Measurements from ENCODE around the gene MED4. TPM values are rescaled to one million over a fixed set of nuclear protein-coding genes. Genes with fewer than 3 reads are reported as not detected.

The MED4 gene
- total RNA-seq, 1 donor from 2014 or later = 45.0 TPM

DNA sequence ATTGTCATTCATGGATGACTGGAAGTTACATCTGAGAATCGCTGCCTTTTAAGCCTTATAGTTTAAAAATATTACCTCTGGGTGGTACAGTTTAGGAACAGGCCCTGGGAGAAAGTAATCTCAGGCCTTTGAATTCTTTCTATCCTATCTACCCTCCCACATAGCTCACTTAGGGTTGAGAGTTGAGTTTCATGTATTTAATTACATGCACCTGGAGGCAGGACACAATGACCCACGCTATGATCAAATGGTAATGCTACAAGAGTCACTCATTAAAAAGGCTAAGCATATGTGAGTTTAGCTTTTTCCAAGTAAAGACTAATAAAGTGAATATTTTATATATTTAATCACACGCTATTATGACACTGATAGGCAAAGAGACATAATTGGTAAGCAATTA lies 25.3 kb upstream of the MED4 start:
- H3K36me3 Mint-ChIP-seq = no peaks in the 10 kb centered on the region
- H3K4me3 Mint-ChIP-seq = no peak overlapping the region
- peaks cover 20% of the 10 kb centered on the region for H3K4me1 Mint-ChIP-seq
- DNase-seq (ENCODE audit: low spot score in 2 of 2, unreplicated experiment in 2 of 2) = no peak
- TF ChIP-seq, protein P1, sequence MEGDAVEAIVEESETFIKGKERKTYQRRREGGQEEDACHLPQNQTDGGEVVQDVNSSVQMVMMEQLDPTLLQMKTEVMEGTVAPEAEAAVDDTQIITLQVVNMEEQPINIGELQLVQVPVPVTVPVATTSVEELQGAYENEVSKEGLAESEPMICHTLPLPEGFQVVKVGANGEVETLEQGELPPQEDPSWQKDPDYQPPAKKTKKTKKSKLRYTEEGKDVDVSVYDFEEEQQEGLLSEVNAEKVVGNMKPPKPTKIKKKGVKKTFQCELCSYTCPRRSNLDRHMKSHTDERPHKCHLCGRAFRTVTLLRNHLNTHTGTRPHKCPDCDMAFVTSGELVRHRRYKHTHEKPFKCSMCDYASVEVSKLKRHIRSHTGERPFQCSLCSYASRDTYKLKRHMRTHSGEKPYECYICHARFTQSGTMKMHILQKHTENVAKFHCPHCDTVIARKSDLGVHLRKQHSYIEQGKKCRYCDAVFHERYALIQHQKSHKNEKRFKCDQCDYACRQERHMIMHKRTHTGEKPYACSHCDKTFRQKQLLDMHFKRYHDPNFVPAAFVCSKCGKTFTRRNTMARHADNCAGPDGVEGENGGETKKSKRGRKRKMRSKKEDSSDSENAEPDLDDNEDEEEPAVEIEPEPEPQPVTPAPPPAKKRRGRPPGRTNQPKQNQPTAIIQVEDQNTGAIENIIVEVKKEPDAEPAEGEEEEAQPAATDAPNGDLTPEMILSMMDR (IDR thresholded peaks at IDR 0.05; ENCODE audit: unreplicated experiment) = no peak
- no peaks in the 10 kb centered on the region for H3K27me3 Mint-ChIP-seq (ENCODE audit: low read depth)
- H3K27ac Mint-ChIP-seq = no peak overlapping the region
- H3K9me3 Mint-ChIP-seq = no peaks in the 10 kb centered on the region

DNA sequence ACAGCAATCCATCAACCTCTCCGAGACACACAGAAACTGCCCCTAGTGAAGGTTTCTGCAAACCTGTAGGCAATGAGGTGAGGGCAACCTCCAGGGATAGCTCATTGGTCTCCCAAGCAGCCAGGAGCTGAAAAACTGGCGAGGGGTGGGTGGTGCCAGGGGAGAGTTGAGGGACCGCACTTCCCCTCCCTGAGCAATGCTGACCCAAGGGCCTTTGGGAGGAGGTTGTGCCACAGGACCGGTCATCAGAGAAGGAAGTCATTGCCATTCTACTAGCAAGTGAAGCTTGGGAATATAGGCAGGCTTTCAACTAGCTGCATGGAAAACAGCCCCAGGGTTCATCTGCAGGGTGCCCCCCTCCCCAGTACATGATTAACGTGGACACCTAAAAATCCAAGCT lies 23.1 kb upstream of the MED4 start:
- H3K4me3 Mint-ChIP-seq = no peak overlapping the region
- DNase-seq (ENCODE audit: low spot score in 2 of 2, unreplicated experiment in 2 of 2) = no peak
- TF ChIP-seq, protein P1 (IDR thresholded peaks at IDR 0.05; ENCODE audit: unreplicated experiment) = no peak
- peaks cover 19% of the 10 kb centered on the region for H3K4me1 Mint-ChIP-seq
- no peaks in the 10 kb centered on the region for H3K9me3 Mint-ChIP-seq
- H3K27ac Mint-ChIP-seq = no peak overlapping the region
- H3K36me3 Mint-ChIP-seq = no peaks in the 10 kb centered on the region
- H3K27me3 Mint-ChIP-seq (ENCODE audit: low read depth) = no peaks in the 10 kb centered on the region

DNA sequence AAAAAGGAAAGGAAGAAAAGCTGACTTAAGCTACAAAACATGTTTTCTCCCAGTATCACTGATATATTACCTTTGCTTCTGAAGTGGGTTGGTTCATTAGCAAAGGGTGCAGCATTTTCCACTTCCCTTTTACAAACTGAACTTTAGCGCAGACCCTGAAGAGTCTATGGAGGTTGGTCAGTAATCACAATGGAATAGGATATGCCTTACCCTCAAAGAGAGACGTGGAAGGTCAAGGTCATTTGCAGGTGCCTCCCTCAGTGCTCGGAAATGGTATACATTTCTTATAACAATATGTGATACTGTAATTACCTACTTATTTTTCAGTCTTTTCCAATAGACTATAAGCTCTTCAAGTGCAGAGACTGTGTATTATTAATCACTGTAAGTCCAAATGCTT lies 21.9 kb upstream of the MED4 start:
- Mint-ChIP-seq H3K4me1 (peaks cover 15% of the 10 kb centered on the region), H3K27ac (no peak overlapping the region), H3K36me3 (no peaks in the 10 kb centered on the region), H3K27me3 (ENCODE audit: low read depth) (no peaks in the 10 kb centered on the region), H3K9me3 (no peaks in the 10 kb centered on the region), H3K4me3 (no peak overlapping the region)
- TF ChIP-seq, protein P1 (IDR thresholded peaks at IDR 0.05; ENCODE audit: unreplicated experiment) = no peak
- no peak for DNase-seq (ENCODE audit: low spot score in 2 of 2, unreplicated experiment in 2 of 2)

DNA sequence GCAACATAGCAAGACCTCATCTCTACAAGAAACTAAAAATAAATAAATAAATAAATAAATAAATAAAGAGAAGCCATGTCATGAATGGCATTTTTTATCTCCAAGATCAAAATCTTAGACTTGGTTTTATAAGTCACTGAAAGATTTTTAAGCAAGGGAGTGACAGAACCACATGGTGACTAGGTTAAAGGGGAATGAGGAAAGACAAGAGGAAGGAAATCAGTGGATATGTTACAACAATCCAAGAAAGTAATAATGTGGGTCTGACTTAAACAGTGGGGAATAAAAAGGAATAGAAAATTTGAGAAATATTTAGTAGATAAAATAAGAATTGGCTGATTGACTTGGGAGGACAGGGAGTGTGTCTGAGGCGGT lies 18.8 kb upstream of the MED4 start:
- no peak overlapping the region for H3K4me3 Mint-ChIP-seq
- no peaks in the 10 kb centered on the region for H3K36me3 Mint-ChIP-seq
- peaks cover 6% of the 10 kb centered on the region for H3K4me1 Mint-ChIP-seq
- no peaks in the 10 kb centered on the region for H3K27me3 Mint-ChIP-seq (ENCODE audit: low read depth)
- TF ChIP-seq, protein P1 (IDR thresholded peaks at IDR 0.05; ENCODE audit: unreplicated experiment) = no peak
- no peak for DNase-seq (ENCODE audit: low spot score in 2 of 2, unreplicated experiment in 2 of 2)
- H3K27ac Mint-ChIP-seq = no peak overlapping the region
- H3K9me3 Mint-ChIP-seq = no peaks in the 10 kb centered on the region

DNA sequence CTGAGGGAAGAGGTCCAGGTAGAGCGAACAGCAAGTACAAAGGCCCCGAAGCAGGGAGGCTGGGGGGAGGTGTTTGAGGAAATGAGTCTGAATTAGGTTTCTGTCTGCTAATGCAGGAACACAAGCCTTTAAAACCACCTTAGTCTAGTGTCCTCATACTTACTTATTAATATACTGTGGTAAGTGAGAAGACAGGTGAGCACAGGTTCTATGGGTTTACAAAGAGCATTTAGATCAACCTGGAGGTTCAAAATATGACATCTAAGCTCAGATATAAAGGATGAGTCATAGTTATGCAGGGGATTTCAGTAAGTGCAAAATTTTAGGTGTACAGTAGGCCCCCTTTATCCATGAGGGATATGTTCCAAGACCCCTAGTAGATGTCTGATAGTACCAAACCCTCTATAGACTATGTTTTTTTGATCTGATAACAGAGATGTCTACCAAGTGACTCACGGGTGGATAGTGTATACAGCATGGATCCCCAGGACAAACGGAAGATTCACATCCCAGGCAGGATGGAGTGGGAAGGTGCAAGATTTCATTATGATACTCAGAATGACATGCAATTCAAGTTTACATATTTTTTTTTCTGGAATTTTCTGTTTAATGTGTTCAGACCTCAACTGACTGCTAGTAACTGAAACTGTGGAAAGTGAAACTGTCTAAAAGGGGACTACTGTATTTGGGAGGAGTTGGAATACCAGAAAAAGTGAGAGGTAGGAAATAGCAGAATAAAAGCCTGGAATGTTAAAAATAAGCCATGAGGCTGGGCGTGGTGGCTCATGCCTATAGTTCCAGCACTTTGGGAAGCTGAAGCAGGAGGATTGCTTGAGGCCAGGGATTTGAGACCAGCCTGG lies 18.2 kb upstream of the MED4 start:
- DNase-seq (ENCODE audit: low spot score in 2 of 2, unreplicated experiment in 2 of 2) = no peak
- H3K27ac Mint-ChIP-seq = no peak overlapping the region
- no peaks in the 10 kb centered on the region for H3K27me3 Mint-ChIP-seq (ENCODE audit: low read depth)
- no peak overlapping the region for H3K4me3 Mint-ChIP-seq
- H3K4me1 Mint-ChIP-seq = peaks cover 6% of the 10 kb centered on the region
- TF ChIP-seq, protein P1 (IDR thresholded peaks at IDR 0.05; ENCODE audit: unreplicated experiment) = no peak
- H3K36me3 Mint-ChIP-seq = no peaks in the 10 kb centered on the region
- H3K9me3 Mint-ChIP-seq = no peaks in the 10 kb centered on the region
